Neuron (in vitro differentiated cells): Measurements from ENCODE around the gene CACHD1.
"Not testable (repeated sequence)": the region's sequence is repeated elsewhere in the genome, so short reads cannot be mapped to it uniquely, and the experiment has no call there.

Experiments used
- H2AFZ ChIP-seq: one replicate; pipeline ENCODE4 v1.6.1; 2013; ENCODE audit warnings: low read depth, mild to moderate bottlenecking, inconsistent platforms, low read length, moderate library complexity
- H3K27me3 ChIP-seq: one replicate; pipeline ENCODE4 v1.6.1; 2013; ENCODE audit warnings: low read length; ENCODE audit not compliant: insufficient read depth
- H3K36me3 ChIP-seq: one replicate; pipeline ENCODE4 v1.6.1; 2013; ENCODE audit warnings: low read length; ENCODE audit not compliant: insufficient read depth
- H3K4me1 ChIP-seq: one replicate; pipeline ENCODE4 v1.6.1; 2013; ENCODE audit warnings: low read length; ENCODE audit not compliant: insufficient read depth
- H3K4me3 ChIP-seq: 2 replicates; pipeline ENCODE4 v1.5.1; 2013; ENCODE audit warnings: mild to moderate bottlenecking, low read length, moderate library complexity
- H3K9me3 ChIP-seq: one replicate; pipeline ENCODE4 v1.6.1; 2013; ENCODE audit warnings: low read length

Gene CACHD1

DNA sequence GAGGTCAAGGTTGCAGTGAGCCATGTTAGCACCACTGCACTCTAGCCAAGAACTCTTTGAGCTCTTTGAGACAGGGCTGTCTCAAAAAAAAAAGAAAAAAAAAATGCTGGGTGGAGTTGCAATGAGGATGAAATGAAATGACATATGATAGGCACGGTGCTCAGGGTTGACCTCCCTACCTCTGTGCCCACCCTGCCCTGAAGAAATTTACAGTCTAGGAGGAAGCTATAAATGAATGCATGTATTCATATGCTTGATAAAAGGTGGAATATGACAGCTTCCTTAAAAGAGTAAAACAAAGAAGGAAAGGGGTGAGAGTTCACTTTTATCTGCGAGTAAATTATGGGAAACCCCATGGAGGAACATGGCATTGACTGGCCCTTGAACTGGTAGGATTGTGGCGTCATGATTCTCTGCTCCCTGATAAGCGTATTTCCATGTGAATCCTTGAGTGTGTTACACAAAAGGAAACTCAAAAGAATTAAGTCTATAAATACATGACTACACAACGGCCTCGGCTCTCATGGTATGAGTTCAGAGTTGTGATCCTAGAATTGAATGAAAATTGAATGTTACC is 215.9 kb downstream of the CACHD1 start:
- Histone ChIP-seq H3K9me3 (no peaks in the 10 kb centered on the region), H3K36me3 (peaks cover 77% of the 10 kb centered on the region)

DNA sequence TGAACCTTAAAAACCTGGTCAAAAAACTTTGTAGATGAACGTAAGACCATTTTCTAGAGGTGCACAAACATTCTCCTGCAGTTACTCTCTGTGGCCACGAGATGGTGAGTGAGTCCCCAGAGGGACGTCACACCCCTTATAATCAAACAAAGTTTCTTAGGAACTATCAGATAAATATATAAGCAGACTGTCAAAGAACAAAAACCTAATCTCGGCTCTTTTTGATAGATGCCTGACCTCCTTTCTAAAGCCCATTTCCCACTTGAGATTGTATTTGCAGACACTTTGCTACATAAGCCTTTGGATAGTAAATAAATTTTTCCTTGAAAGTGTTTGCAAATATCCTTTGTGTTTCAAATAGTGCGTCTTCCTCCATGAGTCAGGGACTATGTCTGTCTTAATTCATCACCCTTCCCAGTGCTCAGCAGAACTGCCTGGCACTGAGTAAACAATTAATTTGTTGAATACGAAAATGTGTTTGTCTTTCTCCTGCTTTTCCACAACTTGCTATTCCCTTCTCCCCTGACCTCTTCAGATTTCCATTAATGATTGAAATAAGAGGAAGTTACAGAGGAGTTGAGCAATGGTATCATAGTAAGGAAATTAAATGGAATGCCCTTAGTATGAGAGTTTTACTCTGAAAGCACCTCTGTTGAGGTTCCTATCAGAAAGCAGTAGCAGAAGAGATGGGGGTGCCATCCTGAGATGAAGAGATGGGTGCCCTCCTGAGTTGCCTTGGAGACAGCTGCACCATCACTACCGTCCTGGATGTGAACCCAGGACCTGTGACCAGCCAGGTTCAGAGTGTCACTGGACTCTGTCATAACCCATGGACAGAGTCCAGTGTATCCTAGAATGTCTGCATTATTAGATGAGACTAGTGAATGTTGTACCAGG is 217.1 kb downstream of the CACHD1 start:
- Histone ChIP-seq H3K36me3 (peaks cover 80% of the 10 kb centered on the region), H3K27me3 (no peaks in the 10 kb centered on the region), H2AFZ (no peak overlapping the region), H3K9me3 (no peaks in the 10 kb centered on the region), H3K4me1 (peaks cover 27% of the 10 kb centered on the region), H3K4me3 (no peak overlapping the region)

More for the DNA sequence above, 215.9 kb downstream of the CACHD1 start:
- Histone ChIP-seq H2AFZ (no peak overlapping the region), H3K4me3 (no peak overlapping the region), H3K4me1 (peaks cover 39% of the 10 kb centered on the region), H3K27me3 (no peaks in the 10 kb centered on the region)

DNA sequence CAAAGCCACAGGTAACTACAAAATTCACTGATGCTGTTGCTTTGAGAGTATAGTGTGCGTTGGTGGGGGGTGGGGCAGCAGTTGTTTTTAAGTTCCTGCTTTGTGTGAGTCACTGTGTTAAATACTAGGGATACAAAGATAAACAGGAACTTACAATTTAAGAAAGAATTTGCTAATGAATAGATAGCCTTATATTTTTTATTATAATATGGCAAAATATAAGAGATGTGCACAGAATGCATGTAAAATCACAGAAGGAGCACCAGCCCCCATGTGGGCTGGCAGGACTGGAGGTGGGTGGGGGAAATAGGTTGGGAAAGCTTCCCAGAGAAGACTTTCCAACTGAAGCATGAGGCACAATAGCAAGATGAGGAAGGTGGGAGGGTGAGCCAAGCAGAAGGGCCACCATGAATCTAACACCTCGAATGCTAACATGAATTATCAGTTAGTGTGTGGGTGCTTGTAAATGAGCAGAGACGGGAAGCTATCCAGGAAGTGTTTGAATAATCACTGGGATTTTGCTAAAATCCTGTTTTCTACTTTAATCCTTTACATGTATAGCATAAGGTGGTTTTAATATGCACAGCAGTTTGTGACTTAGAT is 217.9 kb downstream of the CACHD1 start:
- peaks cover 79% of the 10 kb centered on the region for H3K36me3 ChIP-seq

DNA sequence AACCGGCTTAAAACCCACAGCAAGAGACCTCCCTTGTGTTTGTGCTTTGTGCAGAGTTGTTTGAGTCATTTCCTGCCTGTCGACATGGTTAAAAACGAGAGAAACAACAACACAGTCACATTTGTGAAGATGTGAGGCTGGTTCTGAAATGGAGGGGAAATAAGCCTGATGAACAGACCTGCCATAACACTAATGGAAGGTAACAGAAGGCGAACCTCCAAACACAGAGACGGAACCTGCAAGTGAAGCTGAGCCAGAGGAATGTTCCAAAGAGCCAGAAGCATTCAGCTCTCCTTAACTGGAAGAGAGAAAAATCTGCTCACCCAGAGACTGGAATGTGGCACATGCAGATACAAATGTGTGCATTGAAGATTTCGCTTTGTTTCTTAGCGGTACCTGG is 221.7 kb downstream of the CACHD1 start:
- Histone ChIP-seq H3K4me1 (no peaks in the 10 kb centered on the region), H3K4me3 (no peak overlapping the region), H3K9me3 (no peaks in the 10 kb centered on the region), H3K27me3 (no peaks in the 10 kb centered on the region), H2AFZ (no peak overlapping the region), H3K36me3 (peaks cover 82% of the 10 kb centered on the region)

More for the DNA sequence above, 217.9 kb downstream of the CACHD1 start:
- no peaks in the 10 kb centered on the region for H3K27me3 ChIP-seq
- H3K4me3 ChIP-seq = no peak overlapping the region
- no peak overlapping the region for H2AFZ ChIP-seq
- peaks cover 19% of the 10 kb centered on the region for H3K4me1 ChIP-seq
- no peaks in the 10 kb centered on the region for H3K9me3 ChIP-seq

DNA sequence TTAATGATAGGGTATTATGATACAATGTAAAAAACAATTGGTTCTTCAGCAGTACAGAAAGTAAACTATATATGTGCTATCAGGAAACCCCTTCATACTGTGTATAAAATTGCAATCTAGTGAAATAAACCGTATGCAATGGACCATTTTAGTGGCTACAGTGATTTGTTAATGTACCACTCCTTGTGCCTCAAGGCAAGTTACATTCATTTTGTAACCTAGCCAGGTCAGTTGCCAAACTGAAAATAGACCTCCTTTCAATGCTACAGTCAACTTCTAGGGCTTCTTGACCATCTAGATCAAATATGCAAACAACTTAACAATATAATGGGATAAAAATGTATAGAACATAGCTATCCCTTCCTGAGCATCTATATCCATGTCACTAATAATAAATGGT is 223.0 kb downstream of the CACHD1 start:
- Histone ChIP-seq H2AFZ (no peak overlapping the region), H3K4me3 (no peak overlapping the region), H3K27me3 (no peaks in the 10 kb centered on the region), H3K9me3 (no peaks in the 10 kb centered on the region), H3K4me1 (no peaks in the 10 kb centered on the region), H3K36me3 (peaks cover 70% of the 10 kb centered on the region)

DNA sequence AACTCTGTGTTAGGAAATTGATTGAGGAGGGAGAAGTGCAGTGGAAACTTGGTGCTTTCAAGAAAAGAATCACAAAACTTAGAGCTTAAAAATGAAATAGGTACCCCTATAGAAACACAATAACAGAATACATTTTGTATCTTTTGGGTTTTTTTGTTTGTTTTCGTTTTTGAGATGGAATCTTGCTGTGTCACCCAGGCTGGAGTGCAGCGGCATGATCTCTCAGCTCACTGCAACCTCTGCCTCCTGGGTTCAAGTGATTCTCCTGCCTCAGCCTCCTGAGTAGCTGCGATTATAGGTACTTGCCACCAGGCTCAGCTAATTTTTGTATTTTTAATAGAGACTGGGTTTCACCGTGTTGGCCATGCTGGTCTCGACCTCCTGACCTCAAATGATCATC is 223.5 kb downstream of the CACHD1 start:
- no peaks in the 10 kb centered on the region for H3K9me3 ChIP-seq
- H2AFZ ChIP-seq = no peak overlapping the region
- no peak overlapping the region for H3K4me3 ChIP-seq
- H3K4me1 ChIP-seq = no peaks in the 10 kb centered on the region
- H3K36me3 ChIP-seq = peaks cover 65% of the 10 kb centered on the region
- no peaks in the 10 kb centered on the region for H3K27me3 ChIP-seq

DNA sequence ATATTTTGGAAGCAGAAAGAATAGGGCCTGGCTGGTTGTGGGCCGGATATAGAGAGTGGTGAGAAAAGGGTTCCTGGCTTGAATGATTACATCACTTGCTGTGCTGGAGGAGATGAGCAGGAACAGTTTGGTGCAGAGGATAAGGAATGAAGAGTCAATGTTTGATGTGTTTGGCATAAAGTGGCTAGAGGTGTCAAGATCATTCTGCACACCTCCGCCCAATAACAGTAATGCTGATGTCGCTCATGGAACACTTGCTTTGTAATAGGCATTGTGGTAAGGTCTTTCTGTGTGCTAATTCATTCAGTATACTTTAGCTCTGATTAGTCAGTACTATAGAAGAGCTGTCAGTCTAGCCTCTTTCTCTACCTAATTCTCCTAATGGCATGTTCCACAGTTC is 226.9 kb downstream of the CACHD1 start:
- no peaks in the 10 kb centered on the region for H3K27me3 ChIP-seq
- no peaks in the 10 kb centered on the region for H3K9me3 ChIP-seq
- peaks cover 9% of the 10 kb centered on the region for H3K4me1 ChIP-seq
- no peak overlapping the region for H2AFZ ChIP-seq
- no peak overlapping the region for H3K4me3 ChIP-seq
- peaks cover 33% of the 10 kb centered on the region for H3K36me3 ChIP-seq

DNA sequence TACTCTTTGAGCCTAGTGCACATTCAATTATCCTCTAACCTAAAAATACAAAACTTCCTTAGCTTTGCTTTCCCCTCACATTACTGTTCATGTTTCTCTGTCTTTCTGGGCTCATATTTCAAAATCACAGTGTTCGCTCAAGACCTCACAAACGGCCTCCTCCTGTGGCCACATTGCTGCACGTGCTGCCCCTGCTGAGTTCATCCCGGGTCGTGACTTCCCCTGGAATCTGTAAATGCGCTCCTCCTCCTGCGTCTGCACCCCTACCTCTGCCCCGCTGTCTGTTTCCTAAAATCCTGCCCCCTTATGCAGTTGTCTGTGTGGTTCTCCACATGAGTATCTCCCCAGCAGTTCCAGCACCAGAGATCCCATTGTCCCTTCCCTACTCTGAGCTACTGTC is 229.4 kb downstream of the CACHD1 start:
- no peak overlapping the region for H3K4me3 ChIP-seq

DNA sequence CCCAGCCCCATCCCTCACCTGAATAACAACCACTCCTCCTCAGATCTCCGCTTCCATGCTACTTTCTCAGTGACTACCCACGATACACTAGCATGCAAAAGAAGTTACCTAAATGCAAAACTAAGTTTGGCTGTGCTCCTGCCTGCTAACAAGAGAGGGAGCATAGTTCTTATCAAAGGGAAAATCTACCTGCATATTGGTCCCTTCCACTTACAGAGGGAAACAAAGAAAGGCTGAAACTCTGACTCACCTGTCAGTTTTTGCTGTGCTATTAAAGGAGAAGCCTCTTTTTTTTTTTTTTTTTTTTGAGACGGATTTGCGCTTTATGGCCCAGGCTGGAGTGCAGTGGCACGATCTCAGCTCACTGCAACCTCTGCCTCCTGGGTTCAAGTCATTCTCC is 231.1 kb downstream of the CACHD1 start:
- H2AFZ ChIP-seq = no peak overlapping the region
- peaks cover 11% of the 10 kb centered on the region for H3K4me1 ChIP-seq
- peaks cover 1% of the 10 kb centered on the region for H3K36me3 ChIP-seq
- no peak overlapping the region for H3K4me3 ChIP-seq
- H3K9me3 ChIP-seq = no peaks in the 10 kb centered on the region
- H3K27me3 ChIP-seq = no peaks in the 10 kb centered on the region

More for the DNA sequence above, 229.4 kb downstream of the CACHD1 start:
- no peak overlapping the region for H2AFZ ChIP-seq
- no peaks in the 10 kb centered on the region for H3K9me3 ChIP-seq
- no peaks in the 10 kb centered on the region for H3K27me3 ChIP-seq
- H3K4me1 ChIP-seq = peaks cover 9% of the 10 kb centered on the region
- H3K36me3 ChIP-seq = peaks cover 9% of the 10 kb centered on the region

DNA sequence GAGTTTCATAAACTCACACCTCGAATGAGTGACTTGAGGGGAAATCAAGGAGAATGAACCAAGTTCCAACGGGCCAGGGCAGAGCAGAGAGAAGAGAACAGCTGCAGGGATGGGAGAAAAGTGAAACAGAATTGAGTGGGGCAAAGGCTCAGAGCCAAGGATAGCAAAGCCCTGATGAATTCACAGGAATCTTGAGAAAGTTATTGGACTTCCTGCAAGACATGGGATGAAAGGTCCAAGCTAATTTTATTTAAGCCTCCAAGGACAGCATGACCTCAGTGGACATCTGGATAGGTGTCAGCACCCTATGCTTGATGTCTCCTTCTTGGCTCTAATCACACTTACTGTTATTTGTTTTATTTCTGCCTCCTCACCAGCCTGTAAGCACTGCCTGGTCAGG is 232.0 kb downstream of the CACHD1 start:
- no peaks in the 10 kb centered on the region for H3K9me3 ChIP-seq
- H3K4me3 ChIP-seq = no peak overlapping the region
- H3K27me3 ChIP-seq = no peaks in the 10 kb centered on the region
- no peaks in the 10 kb centered on the region for H3K36me3 ChIP-seq
- H3K4me1 ChIP-seq = peaks cover 11% of the 10 kb centered on the region
- no peak overlapping the region for H2AFZ ChIP-seq

DNA sequence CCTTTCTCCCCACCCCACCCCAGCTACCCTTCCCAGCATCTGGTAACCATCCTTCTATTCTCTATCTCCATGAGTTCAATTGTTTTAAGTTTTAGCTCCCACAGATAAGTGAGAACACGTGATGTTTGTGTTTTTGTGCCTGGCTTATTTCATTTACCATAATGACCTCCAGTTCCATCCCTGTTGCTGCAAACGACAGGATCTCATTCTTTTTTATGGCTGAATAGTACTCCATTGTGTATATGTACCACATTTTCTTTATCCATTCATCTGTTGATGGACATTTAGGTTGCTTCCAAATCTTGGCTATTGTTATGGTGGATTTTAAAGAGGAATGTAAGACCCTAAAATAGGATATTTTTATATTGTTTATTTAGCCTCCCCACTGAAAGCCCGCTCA is 232.7 kb downstream of the CACHD1 start:
- peaks cover 11% of the 10 kb centered on the region for H3K4me1 ChIP-seq
- not testable (repeated sequence) for H3K9me3 ChIP-seq, H3K27me3 ChIP-seq, H3K36me3 ChIP-seq, H2AFZ ChIP-seq, H3K4me3 ChIP-seq

DNA sequence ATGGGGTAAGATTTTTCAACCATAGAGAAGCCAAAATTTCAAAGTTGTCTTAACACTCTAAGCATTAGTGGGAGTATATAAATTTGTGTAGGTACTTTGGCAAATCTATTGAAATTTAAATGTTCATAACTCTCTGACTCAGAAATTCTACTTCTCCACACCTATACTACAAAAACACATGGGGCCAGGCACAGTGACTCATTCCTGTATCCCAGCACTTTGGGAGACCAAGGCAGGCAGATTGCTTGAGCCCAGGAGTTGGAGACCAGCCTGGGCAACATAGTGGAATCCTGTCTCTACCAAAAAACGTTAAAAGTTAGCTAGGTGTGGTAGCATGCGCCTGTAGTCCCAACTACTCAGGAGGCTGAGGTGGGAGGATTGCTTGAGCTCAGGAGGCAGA is 233.7 kb downstream of the CACHD1 start:
- Histone ChIP-seq H3K27me3 (no peaks in the 10 kb centered on the region), H3K9me3 (no peaks in the 10 kb centered on the region), H3K4me1 (peaks cover 11% of the 10 kb centered on the region), H3K4me3 (no peak overlapping the region), H3K36me3 (no peaks in the 10 kb centered on the region), H2AFZ (no peak overlapping the region)

DNA sequence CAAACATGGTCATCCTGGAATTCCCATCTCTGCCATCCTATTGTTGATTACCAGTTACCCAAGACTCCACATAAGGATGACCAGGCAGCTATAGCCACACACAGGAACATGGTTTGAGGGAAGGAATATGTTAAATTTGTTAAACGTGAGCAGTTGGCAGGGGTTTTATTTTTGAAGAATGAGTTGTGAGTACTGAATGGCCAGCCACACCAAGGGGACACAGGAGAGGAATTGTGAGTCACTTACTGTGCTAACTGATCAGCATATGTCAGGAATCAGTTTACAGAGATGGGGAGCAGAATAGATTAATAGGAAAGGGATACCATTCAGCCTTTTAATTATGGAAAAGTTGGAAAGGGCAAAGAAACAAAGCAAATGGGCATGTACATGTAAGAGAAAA is 235.7 kb downstream of the CACHD1 start:
- H2AFZ ChIP-seq = no peak overlapping the region
- H3K4me1 ChIP-seq = peaks cover 2% of the 10 kb centered on the region
- H3K9me3 ChIP-seq = no peaks in the 10 kb centered on the region
- H3K27me3 ChIP-seq = no peaks in the 10 kb centered on the region
- no peaks in the 10 kb centered on the region for H3K36me3 ChIP-seq
- H3K4me3 ChIP-seq = no peak overlapping the region
